Activated T-cell treated with anti-CD3 and anti-CD28 coated beads for 48 hours (primary cell): ENCODE measurements around the gene SYTL3.
"Not testable (repeated sequence)": the region's sequence is repeated elsewhere in the genome, so short reads cannot be mapped to it uniquely, and the experiment has no call there.

ENCODE experiments used
- DNase-seq: peaks from one replicate; pipeline ENCODE4 v3.0.0-alpha.2; 2020; ENCODE audit warnings: low read depth

The SYTL3 gene

GRCh38 chr6:158649289-158650143 lies at the start of gene SYTL3:
Gene SYTL3 (plus strand): TSS chr6:158650054. CDS start chr6:158663269, 13,215 bp downstream.
- peak; percentile 82 for DNase-seq

GRCh38 chr6:158603261-158604047 lies 46.4 kb upstream of the SYTL3 start:
- DNase-seq, result no peak

GRCh38 chr6:158604048-158604406 lies 45.8 kb upstream of the SYTL3 start:
- DNase-seq, result no peak

GRCh38 chr6:158605266-158605878 lies 44.5 kb upstream of the SYTL3 start:
- peak; percentile 43 for DNase-seq

GRCh38 chr6:158606011-158606410 lies 43.8 kb upstream of the SYTL3 start:
- DNase-seq, result not testable (repeated sequence)

GRCh38 chr6:158606935-158607334 lies 42.9 kb upstream of the SYTL3 start:
- DNase-seq, result no peak

- DNase-seq, result no peak
These were observed 42.3 kb upstream of the SYTL3 start for GRCh38 chr6:158607411-158608170.

- DNase-seq, result no peak
These were observed 41.6 kb upstream of the SYTL3 start for GRCh38 chr6:158608221-158608620.

- no peak for DNase-seq
These were observed 40.2 kb upstream of the SYTL3 start for GRCh38 chr6:158609455-158610155.

- DNase-seq, result no peak
These were observed 39.4 kb upstream of the SYTL3 start for GRCh38 chr6:158610319-158610968.

GRCh38 chr6:158611039-158611438 lies 38.8 kb upstream of the SYTL3 start:
- DNase-seq, result no peak

GRCh38 chr6:158611541-158612370 lies 38.1 kb upstream of the SYTL3 start:
- no peak for DNase-seq

- DNase-seq, result not testable (repeated sequence)
These were observed 35.2 kb upstream of the SYTL3 start for GRCh38 chr6:158614606-158615005.

GRCh38 chr6:158618289-158618688 lies 31.6 kb upstream of the SYTL3 start:
- not testable (repeated sequence) for DNase-seq

GRCh38 chr6:158619922-158620801 lies 29.7 kb upstream of the SYTL3 start:
- DNase-seq, result no peak

GRCh38 chr6:158620963-158621693 lies 28.7 kb upstream of the SYTL3 start:
- DNase-seq, result no peak

- DNase-seq, result no peak
These were observed 27.9 kb upstream of the SYTL3 start for GRCh38 chr6:158621694-158622544.
